Activated naive CD4-positive, alpha-beta T cell treated with anti-CD3 and anti-CD28 coated beads, Interleukin-2, amount 10 ng/mL, durations not matched to agents 7 days and 5 days (primary cell): Measurements from ENCODE around the gene ATP6AP1.

Source experiments
- CTCF ChIA-PET: fragments of 350-600 bp; sonication (Branson Sonifier 250); formaldehyde crosslinking; loops from one replicate; lab custom pipeline; 2021; ENCODE audit warnings: antibody characterized with exemption; lab: Charles Lee
- DNase-seq: peaks from one replicate; pipeline ENCODE4 v3.0.0-alpha.2; 2020
- H3K27ac Mint-ChIP-seq: one replicate; pipeline ENCODE4 v1.8.0; 2021; ENCODE audit warnings: mild to moderate bottlenecking, moderate library complexity, mixed read lengths
- H3K27me3 Mint-ChIP-seq: one replicate; pipeline ENCODE4 v1.8.0; 2021; ENCODE audit warnings: mild to moderate bottlenecking, mixed read lengths
- H3K36me3 Mint-ChIP-seq: one replicate; pipeline ENCODE4 v1.8.0; 2021; ENCODE audit warnings: mixed read lengths
- H3K4me1 Mint-ChIP-seq: one replicate; pipeline ENCODE4 v1.8.0; 2021; ENCODE audit warnings: mixed read lengths
- H3K4me3 Mint-ChIP-seq: one replicate; pipeline ENCODE4 v1.8.0; 2021; ENCODE audit warnings: mild to moderate bottlenecking, moderate library complexity, mixed read lengths
- H3K9me3 Mint-ChIP-seq: one replicate; pipeline ENCODE4 v1.8.0; 2021; ENCODE audit warnings: mixed read lengths

Gene ATP6AP1

GRCh38 chrX:154459832-154460231 lies 31.4 kb downstream of the ATP6AP1 start:
- H3K36me3 Mint-ChIP-seq = peaks cover 5% of the 10 kb centered on the region

DNA sequence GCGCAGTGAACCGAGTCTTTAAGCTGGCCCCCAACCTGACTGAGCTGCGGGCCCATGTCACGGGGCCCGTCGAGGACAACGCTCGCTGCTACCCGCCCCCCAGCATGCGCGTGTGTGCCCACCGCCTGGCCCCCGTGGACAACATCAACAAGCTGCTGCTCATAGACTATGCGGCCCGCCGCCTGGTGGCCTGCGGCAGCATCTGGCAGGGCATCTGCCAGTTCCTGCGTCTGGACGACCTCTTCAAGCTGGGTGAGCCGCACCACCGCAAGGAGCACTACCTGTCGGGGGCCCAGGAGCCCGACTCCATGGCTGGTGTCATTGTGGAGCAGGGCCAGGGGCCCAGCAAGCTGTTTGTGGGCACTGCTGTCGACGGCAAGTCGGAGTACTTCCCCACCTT lies 31.8 kb downstream of the ATP6AP1 start:
- H3K27ac Mint-ChIP-seq = no peak overlapping the region
- H3K36me3 Mint-ChIP-seq = peaks cover 5% of the 10 kb centered on the region

More at GRCh38 chrX:154459832-154460231, 31.4 kb downstream of the ATP6AP1 start:
- Mint-ChIP-seq H3K4me3 (no peak overlapping the region), H3K27me3 (no peaks in the 10 kb centered on the region), H3K27ac (no peak overlapping the region), H3K4me1 (peaks cover 16% of the 10 kb centered on the region), H3K9me3 (no peaks in the 10 kb centered on the region)
- no peak for DNase-seq
- CTCF ChIA-PET = interaction anchor here (1.1 kb wide), 1 partner anchor 27 kb away, joined by 3 read pairs; the partner anchor contains the start of gene UBL4A

DNA sequence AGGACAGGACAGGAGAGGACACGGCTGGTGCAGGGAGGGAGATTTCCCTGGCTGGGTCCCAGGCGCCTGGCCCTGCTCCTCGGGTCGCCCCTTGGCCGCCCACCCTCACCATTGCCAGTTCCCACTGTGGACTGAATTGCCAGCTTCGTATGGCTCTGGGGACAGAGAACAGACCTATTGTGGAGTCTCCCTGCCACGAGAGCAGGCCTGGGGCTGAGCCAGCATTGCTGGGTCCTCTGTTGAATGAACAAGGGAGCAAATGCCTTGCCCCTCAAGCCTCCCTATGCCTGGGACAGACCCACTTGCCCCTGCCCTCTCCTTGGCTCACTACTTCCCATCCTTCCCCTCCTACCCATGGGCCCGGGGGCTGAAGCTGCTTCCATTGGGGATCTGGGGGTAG lies 33.9 kb downstream of the ATP6AP1 start:
- Mint-ChIP-seq H3K27ac (no peak overlapping the region), H3K4me3 (no peak overlapping the region), H3K36me3 (peaks cover 5% of the 10 kb centered on the region), H3K9me3 (no peaks in the 10 kb centered on the region), H3K27me3 (no peaks in the 10 kb centered on the region), H3K4me1 (peaks cover 12% of the 10 kb centered on the region)
- CTCF ChIA-PET = no interaction called here
- no peak for DNase-seq

More for the DNA sequence above, 31.8 kb downstream of the ATP6AP1 start:
- peaks cover 16% of the 10 kb centered on the region for H3K4me1 Mint-ChIP-seq
- no peak overlapping the region for H3K4me3 Mint-ChIP-seq
- H3K27me3 Mint-ChIP-seq = no peaks in the 10 kb centered on the region
- DNase-seq = no peak
- H3K9me3 Mint-ChIP-seq = no peaks in the 10 kb centered on the region
- CTCF ChIA-PET = no interaction called here

DNA sequence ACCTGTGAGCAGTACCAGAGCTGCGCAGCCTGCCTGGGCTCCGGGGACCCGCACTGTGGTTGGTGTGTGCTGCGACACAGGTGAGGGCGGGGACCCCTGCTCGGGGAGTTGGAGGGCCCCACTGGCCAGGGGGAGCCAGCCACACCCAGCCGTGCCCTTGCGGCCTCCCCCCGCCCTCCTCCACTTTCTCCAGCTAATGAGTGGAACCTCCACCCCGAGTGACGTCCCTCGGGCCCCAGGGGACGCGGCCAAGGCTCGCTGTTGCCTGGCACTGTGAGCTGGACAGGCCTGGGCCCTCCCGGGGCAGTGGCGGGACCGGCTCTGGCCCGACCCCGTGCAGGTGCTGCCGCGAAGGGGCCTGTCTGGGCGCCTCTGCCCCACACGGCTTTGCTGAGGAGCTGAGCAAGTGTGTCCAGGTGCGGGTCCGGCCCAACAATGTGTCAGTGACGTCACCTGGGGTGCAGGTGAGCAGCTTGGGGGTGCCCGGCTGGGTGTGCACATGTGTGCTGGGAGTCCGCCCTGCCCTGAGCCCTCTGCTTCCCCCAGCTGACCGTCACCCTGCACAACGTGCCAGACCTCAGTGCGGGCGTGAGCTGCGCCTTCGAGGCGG lies 35.2 kb downstream of the ATP6AP1 start:
- Mint-ChIP-seq H3K9me3 (no peaks in the 10 kb centered on the region), H3K4me1 (peaks cover 11% of the 10 kb centered on the region), H3K27me3 (no peaks in the 10 kb centered on the region), H3K27ac (no peak overlapping the region), H3K36me3 (peaks cover 5% of the 10 kb centered on the region), H3K4me3 (no peak overlapping the region)
- DNase-seq = no peak
- CTCF ChIA-PET = no interaction called here

- CTCF ChIA-PET = no interaction called here
- peaks cover 6% of the 10 kb centered on the region for H3K4me1 Mint-ChIP-seq
- no peak overlapping the region for H3K27ac Mint-ChIP-seq
- no peak for DNase-seq
- no peaks in the 10 kb centered on the region for H3K9me3 Mint-ChIP-seq
- H3K36me3 Mint-ChIP-seq = peaks cover 5% of the 10 kb centered on the region
- no peak overlapping the region for H3K4me3 Mint-ChIP-seq
- H3K27me3 Mint-ChIP-seq = no peaks in the 10 kb centered on the region
These were observed 36.4 kb downstream of the ATP6AP1 start for GRCh38 chrX:154464806-154465365.

DNA sequence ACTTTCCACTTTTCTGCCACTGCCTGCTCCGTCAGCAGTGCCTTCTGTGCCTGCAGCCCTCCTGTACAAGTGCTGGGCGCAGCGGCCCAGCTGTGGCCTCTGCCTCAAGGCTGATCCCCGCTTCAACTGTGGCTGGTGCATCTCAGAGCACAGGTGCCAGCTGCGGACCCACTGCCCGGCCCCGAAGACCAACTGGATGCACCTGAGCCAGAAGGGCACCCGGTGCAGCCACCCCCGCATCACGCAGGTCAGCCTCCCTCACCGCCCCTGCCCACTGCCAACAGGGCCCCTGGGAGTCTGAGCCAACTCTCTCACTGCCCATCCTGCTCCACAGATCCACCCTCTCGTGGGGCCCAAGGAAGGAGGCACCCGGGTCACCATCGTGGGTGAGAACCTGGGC lies 37.1 kb downstream of the ATP6AP1 start:
- CTCF ChIA-PET = no interaction called here

DNA sequence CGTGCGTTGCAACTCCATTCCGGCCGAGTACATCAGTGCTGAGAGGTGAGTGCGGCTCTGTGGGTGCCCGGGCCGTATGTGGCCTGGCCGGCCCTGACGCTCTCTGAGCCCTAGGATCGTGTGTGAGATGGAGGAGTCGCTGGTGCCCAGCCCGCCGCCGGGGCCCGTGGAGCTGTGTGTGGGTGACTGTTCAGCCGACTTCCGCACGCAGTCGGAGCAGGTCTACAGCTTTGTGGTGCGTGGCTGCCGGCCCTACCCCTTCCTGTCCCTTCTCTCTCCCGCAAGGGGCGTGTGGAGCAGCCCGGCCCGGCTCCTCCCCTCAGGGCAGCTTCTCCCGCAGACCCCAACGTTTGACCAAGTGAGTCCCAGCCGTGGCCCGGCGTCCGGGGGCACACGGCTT lies 37.6 kb downstream of the ATP6AP1 start:
- Mint-ChIP-seq H3K36me3 (peaks cover 6% of the 10 kb centered on the region), H3K4me3 (no peak overlapping the region), H3K9me3 (no peaks in the 10 kb centered on the region), H3K4me1 (peaks cover 3% of the 10 kb centered on the region), H3K27me3 (no peaks in the 10 kb centered on the region), H3K27ac (no peak overlapping the region)
- DNase-seq = no peak
- CTCF ChIA-PET = no interaction called here

More for the DNA sequence above, 37.1 kb downstream of the ATP6AP1 start:
- H3K36me3 Mint-ChIP-seq = peaks cover 5% of the 10 kb centered on the region
- H3K4me3 Mint-ChIP-seq = no peak overlapping the region
- no peaks in the 10 kb centered on the region for H3K9me3 Mint-ChIP-seq
- no peak for DNase-seq
- H3K27ac Mint-ChIP-seq = no peak overlapping the region
- peaks cover 3% of the 10 kb centered on the region for H3K4me1 Mint-ChIP-seq
- H3K27me3 Mint-ChIP-seq = no peaks in the 10 kb centered on the region

- no peak overlapping the region for H3K27ac Mint-ChIP-seq
- H3K36me3 Mint-ChIP-seq = peaks cover 1% of the 10 kb centered on the region
- no peaks in the 10 kb centered on the region for H3K4me1 Mint-ChIP-seq
- DNase-seq = no peak
- H3K27me3 Mint-ChIP-seq = no peaks in the 10 kb centered on the region
- H3K9me3 Mint-ChIP-seq = no peaks in the 10 kb centered on the region
- CTCF ChIA-PET = no interaction called here
- no peak overlapping the region for H3K4me3 Mint-ChIP-seq
These were observed 38.4 kb downstream of the ATP6AP1 start for GRCh38 chrX:154466907-154467306.

GRCh38 chrX:154467556-154467955 lies 39.1 kb downstream of the ATP6AP1 start:
- no peaks in the 10 kb centered on the region for H3K4me1 Mint-ChIP-seq
- H3K4me3 Mint-ChIP-seq = no peak overlapping the region
- CTCF ChIA-PET = no interaction called here
- peaks cover 3% of the 10 kb centered on the region for H3K36me3 Mint-ChIP-seq
- H3K27me3 Mint-ChIP-seq = no peaks in the 10 kb centered on the region
- no peaks in the 10 kb centered on the region for H3K9me3 Mint-ChIP-seq
- H3K27ac Mint-ChIP-seq = no peak overlapping the region
- DNase-seq = no peak

- Mint-ChIP-seq H3K36me3 (peaks cover 3% of the 10 kb centered on the region), H3K27ac (no peak overlapping the region), H3K4me3 (no peak overlapping the region), H3K9me3 (no peaks in the 10 kb centered on the region), H3K27me3 (no peaks in the 10 kb centered on the region), H3K4me1 (peaks cover 3% of the 10 kb centered on the region)
- no peak for DNase-seq
- CTCF ChIA-PET = no interaction called here
These were observed 39.7 kb downstream of the ATP6AP1 start for GRCh38 chrX:154468217-154468616.

DNA sequence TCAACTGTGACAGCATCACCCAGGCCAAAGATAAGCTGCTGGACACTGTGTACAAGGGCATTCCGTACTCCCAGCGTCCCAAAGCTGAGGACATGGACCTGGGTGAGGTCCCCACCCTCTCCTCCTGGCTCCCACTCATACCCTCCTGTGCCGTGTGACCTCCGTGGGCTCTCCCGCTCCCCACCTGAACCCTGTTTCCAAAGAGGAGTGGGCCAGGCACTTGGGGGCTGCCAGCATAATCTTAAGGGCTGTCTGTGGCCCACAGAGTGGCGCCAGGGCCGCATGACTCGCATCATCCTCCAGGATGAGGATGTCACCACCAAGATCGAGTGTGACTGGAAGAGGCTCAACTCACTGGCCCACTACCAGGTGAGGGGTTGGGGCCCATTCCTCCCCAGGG lies 40.6 kb downstream of the ATP6AP1 start:
- Mint-ChIP-seq H3K36me3 (peaks cover 3% of the 10 kb centered on the region), H3K4me1 (peaks cover 3% of the 10 kb centered on the region), H3K27ac (no peak overlapping the region), H3K27me3 (no peaks in the 10 kb centered on the region), H3K4me3 (no peak overlapping the region), H3K9me3 (no peaks in the 10 kb centered on the region)
- CTCF ChIA-PET = no interaction called here
- no peak for DNase-seq

DNA sequence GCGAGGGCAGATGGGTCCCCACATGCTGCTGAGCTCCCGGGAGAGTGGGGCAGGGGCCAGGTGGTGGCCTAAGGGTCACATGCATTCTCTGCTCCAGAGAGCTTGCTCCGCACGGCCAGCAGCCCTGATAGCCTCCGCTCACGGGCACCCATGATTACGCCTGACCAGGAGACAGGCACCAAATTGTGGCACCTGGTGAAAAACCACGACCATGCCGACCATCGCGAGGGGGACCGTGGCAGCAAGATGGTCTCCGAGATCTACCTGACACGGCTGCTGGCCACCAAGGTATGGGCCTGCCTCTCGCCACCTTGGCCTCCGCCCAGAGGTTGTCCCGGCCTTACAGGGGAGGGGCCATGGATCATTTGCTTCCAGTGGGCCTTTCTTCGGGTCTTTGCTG lies 41.4 kb downstream of the ATP6AP1 start:
- CTCF ChIA-PET = no interaction called here
- H3K27me3 Mint-ChIP-seq = no peaks in the 10 kb centered on the region
- H3K36me3 Mint-ChIP-seq = peaks cover 3% of the 10 kb centered on the region
- no peak overlapping the region for H3K27ac Mint-ChIP-seq
- H3K4me3 Mint-ChIP-seq = no peak overlapping the region
- no peaks in the 10 kb centered on the region for H3K9me3 Mint-ChIP-seq
- H3K4me1 Mint-ChIP-seq = peaks cover 3% of the 10 kb centered on the region
- DNase-seq = no peak

DNA sequence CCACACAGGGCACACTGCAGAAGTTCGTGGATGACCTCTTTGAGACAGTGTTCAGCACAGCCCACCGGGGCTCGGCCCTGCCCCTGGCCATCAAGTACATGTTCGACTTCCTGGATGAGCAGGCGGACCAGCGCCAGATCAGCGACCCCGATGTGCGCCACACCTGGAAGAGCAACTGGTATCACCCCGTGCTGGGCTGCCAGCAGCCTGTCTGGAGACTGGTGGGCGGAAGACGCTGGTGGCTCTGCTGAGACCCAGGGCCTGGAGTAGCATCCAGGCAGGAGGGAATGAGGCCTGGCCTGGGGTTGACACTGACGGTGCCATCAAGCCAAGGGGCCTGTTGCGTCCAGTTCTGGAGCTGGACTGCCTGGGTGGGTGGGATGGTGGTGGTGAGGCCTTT lies 42.0 kb downstream of the ATP6AP1 start:
- no peak overlapping the region for H3K4me3 Mint-ChIP-seq
- CTCF ChIA-PET = no interaction called here
- H3K27me3 Mint-ChIP-seq = no peaks in the 10 kb centered on the region
- H3K4me1 Mint-ChIP-seq = peaks cover 4% of the 10 kb centered on the region
- no peaks in the 10 kb centered on the region for H3K9me3 Mint-ChIP-seq
- H3K36me3 Mint-ChIP-seq = peaks cover 4% of the 10 kb centered on the region
- no peak overlapping the region for H3K27ac Mint-ChIP-seq
- no peak for DNase-seq

- no peaks in the 10 kb centered on the region for H3K9me3 Mint-ChIP-seq
- CTCF ChIA-PET = no interaction called here
- H3K36me3 Mint-ChIP-seq = peaks cover 6% of the 10 kb centered on the region
- no peak for DNase-seq
- H3K27me3 Mint-ChIP-seq = no peaks in the 10 kb centered on the region
- H3K4me1 Mint-ChIP-seq = peaks cover 8% of the 10 kb centered on the region
- no peak overlapping the region for H3K27ac Mint-ChIP-seq
- H3K4me3 Mint-ChIP-seq = no peak overlapping the region
These were observed 42.6 kb downstream of the ATP6AP1 start for GRCh38 chrX:154470914-154471568.
